HEK293 (cell line): ENCODE measurements around the gene ITGB2.
A peak's percentile ranks its signal among the peaks of the same experiment; 100 is the strongest.

Experiments used
- CTCF ChIA-PET: fragments of 350-600 bp; formaldehyde crosslinking; extraction: SDS; loops from one replicate; lab custom pipeline; 2021; ENCODE audit warnings: antibody characterized with exemption; lab: Yijun Ruan, JAX
- POLR2A ChIA-PET: fragments of 300-600 bp; formaldehyde crosslinking; extraction: SDS; loops from one replicate; lab custom pipeline; 2020; ENCODE audit warnings: antibody characterized with exemption, inconsistent platforms; lab: Yijun Ruan, JAX
- H3K27ac ChIP-seq: fragments of 200-500 bp; sonication (Bioruptor generic); 2 replicates; pipeline ENCODE4 v1.5.1; 2014; ENCODE audit warnings: low read depth, low read length, control low read depth, inconsistent platforms; ENCODE audit errors: extremely low read depth
- H3K36me3 ChIP-seq, 2 experiments: fragments of 200-500 bp in 1 of 2; sonication (Bioruptor generic) in 1 of 2; 1 replicate in 1 of 2; 2 replicates in 1 of 2; pipeline ENCODE4 v1.5.1; 2014 to 2017; ENCODE audit warnings: inconsistent platforms in 2 of 2, low read length in 2 of 2; ENCODE audit not compliant: control insufficient read depth in 2 of 2, insufficient read depth in 1 of 2
- H3K4me1 ChIP-seq: fragments of 200-500 bp; sonication (Bioruptor generic); 2 replicates; pipeline ENCODE4 v1.5.1; 2014; ENCODE audit warnings: mild to moderate bottlenecking, low read length, inconsistent platforms; ENCODE audit not compliant: control insufficient read depth, insufficient read depth
- H3K4me3 ChIP-seq: 2 replicates; pipeline ENCODE4 v1.5.1; 2011; ENCODE audit warnings: low read depth, mild to moderate bottlenecking, control low read depth, low read length, moderate library complexity
- H3K9me3 ChIP-seq: fragments of 200-500 bp; sonication (Bioruptor generic); 2 replicates; pipeline ENCODE4 v1.5.1; 2014; ENCODE audit warnings: low read depth, low read length, inconsistent platforms; ENCODE audit not compliant: control insufficient read depth, insufficient read depth
- FEZF1 ChIP-seq: fragments of 450-650 bp; formaldehyde crosslinking; IDR thresholded peaks from 2 replicates; pipeline ENCODE4 v1.5.1; 2016; ENCODE audit warnings: missing biosample characterization, missing genetic modification characterization
- GLIS1 ChIP-seq: fragments of 450-650 bp; formaldehyde crosslinking; IDR thresholded peaks from 2 replicates; pipeline ENCODE4 v1.5.1; 2016; ENCODE audit warnings: missing biosample characterization, missing genetic modification characterization
- HOXA7 ChIP-seq: sonication (generic); formaldehyde crosslinking; IDR thresholded peaks from 2 replicates; pipeline ENCODE4 v1.8.1; 2022; ENCODE audit warnings: missing genetic modification reagents, borderline replicate concordance
- KLF16 ChIP-seq: fragments of 450-650 bp; formaldehyde crosslinking; IDR thresholded peaks from 2 replicates; pipeline ENCODE4 v1.5.1; 2017; ENCODE audit warnings: missing biosample characterization, missing genetic modification characterization
- OSR2 ChIP-seq: fragments of 450-650 bp; formaldehyde crosslinking; IDR thresholded peaks from 2 replicates; pipeline ENCODE4 v1.5.1; 2016; ENCODE audit warnings: missing biosample characterization, missing genetic modification characterization
- SCRT1 ChIP-seq: fragments of 450-650 bp; formaldehyde crosslinking; IDR thresholded peaks from 2 replicates; pipeline ENCODE4 v1.5.1; 2016; ENCODE audit warnings: missing biosample characterization, missing genetic modification characterization, borderline replicate concordance
- SP3 ChIP-seq: fragments of 450-650 bp; formaldehyde crosslinking; IDR thresholded peaks from 2 replicates; pipeline ENCODE4 v1.5.1; 2016; ENCODE audit warnings: missing biosample characterization, missing genetic modification characterization
- ZBTB8A ChIP-seq: fragments of 450-650 bp; formaldehyde crosslinking; IDR thresholded peaks from 2 replicates; pipeline ENCODE4 v1.5.1; 2016; ENCODE audit warnings: missing biosample characterization, missing genetic modification characterization
- ZFHX2 ChIP-seq: fragments of 450-650 bp; formaldehyde crosslinking; conservative IDR thresholded peaks from 2 replicates; pipeline ENCODE4 v1.5.1; 2016; ENCODE audit warnings: missing biosample characterization, missing genetic modification characterization
- ZFP37 ChIP-seq: fragments of 450-650 bp; formaldehyde crosslinking; IDR thresholded peaks from 2 replicates; pipeline ENCODE4 v1.5.1; 2016; ENCODE audit warnings: missing biosample characterization, missing genetic modification characterization
- ZNF114 ChIP-seq: fragments of 450-650 bp; formaldehyde crosslinking; IDR thresholded peaks from 2 replicates; pipeline ENCODE4 v1.5.0; 2017; ENCODE audit warnings: missing biosample characterization, missing genetic modification characterization
- ZNF214 ChIP-seq: fragments of 450-650 bp; formaldehyde crosslinking; IDR thresholded peaks from 2 replicates; pipeline ENCODE4 v1.5.1; 2017; ENCODE audit warnings: missing biosample characterization, mild to moderate bottlenecking, missing genetic modification characterization, borderline replicate concordance
- ZNF223 ChIP-seq: fragments of 450-650 bp; formaldehyde crosslinking; IDR thresholded peaks from 2 replicates; pipeline ENCODE4 v1.5.1; 2016; ENCODE audit warnings: missing biosample characterization, missing genetic modification characterization
- ZNF266 ChIP-seq: fragments of 450-650 bp; formaldehyde crosslinking; IDR thresholded peaks from 2 replicates; pipeline ENCODE4 v1.5.1; 2016; ENCODE audit warnings: missing biosample characterization, missing genetic modification characterization, low read depth
- ZNF391 ChIP-seq: fragments of 450-650 bp; formaldehyde crosslinking; IDR thresholded peaks from 2 replicates; pipeline ENCODE4 v1.5.1; 2016; ENCODE audit warnings: low read depth, missing biosample characterization, missing genetic modification characterization, borderline replicate concordance
- ZNF426 ChIP-seq: fragments of 450-650 bp; formaldehyde crosslinking; IDR thresholded peaks from 2 replicates; pipeline ENCODE4 v1.5.1; 2017; ENCODE audit warnings: missing biosample characterization, missing genetic modification characterization, mild to moderate bottlenecking, inconsistent platforms, moderate library complexity
- ZNF529 ChIP-seq: fragments of 450-650 bp; formaldehyde crosslinking; IDR thresholded peaks from 2 replicates; pipeline ENCODE4 v1.5.1; 2017; ENCODE audit warnings: missing genetic modification characterization, missing biosample characterization; ENCODE audit not compliant: insufficient replicate concordance
- ZNF530 ChIP-seq: fragments of 450-650 bp; formaldehyde crosslinking; IDR thresholded peaks from 2 replicates; pipeline ENCODE4 v1.5.1; 2016; ENCODE audit warnings: low read depth, missing biosample characterization, missing genetic modification characterization
- ZNF623 ChIP-seq: fragments of 450-650 bp; formaldehyde crosslinking; IDR thresholded peaks from 2 replicates; pipeline ENCODE4 v1.5.1; 2016; ENCODE audit warnings: missing biosample characterization, missing genetic modification characterization
- TF ChIP-seq, protein P1 (sequence below): fragments of 450-650 bp; formaldehyde crosslinking; IDR thresholded peaks from 2 replicates; pipeline ENCODE4 v1.5.1; 2016; ENCODE audit warnings: missing biosample characterization, missing genetic modification characterization, borderline replicate concordance
- TF ChIP-seq, protein P2 (sequence below): fragments of 450-650 bp; formaldehyde crosslinking; IDR thresholded peaks from 2 replicates; pipeline ENCODE4 v1.5.1; 2016; ENCODE audit warnings: missing biosample characterization, missing genetic modification characterization
- TF ChIP-seq, protein P3 (sequence below): sonication (generic); formaldehyde crosslinking; IDR thresholded peaks from 2 replicates; pipeline ENCODE4 v1.8.1; 2022; ENCODE audit warnings: mild to moderate bottlenecking, moderate library complexity, missing genetic modification reagents
- TF ChIP-seq, protein P4 (sequence below): fragments of 450-650 bp; formaldehyde crosslinking; IDR thresholded peaks from 2 replicates; pipeline ENCODE4 v1.5.1; 2016; ENCODE audit warnings: missing biosample characterization, missing genetic modification characterization
- TF ChIP-seq, protein P5 (sequence below): fragments of 450-650 bp; formaldehyde crosslinking; IDR thresholded peaks from 2 replicates; pipeline ENCODE4 v1.5.1; 2017; ENCODE audit warnings: missing biosample characterization, missing genetic modification characterization

The ITGB2 gene

DNA sequence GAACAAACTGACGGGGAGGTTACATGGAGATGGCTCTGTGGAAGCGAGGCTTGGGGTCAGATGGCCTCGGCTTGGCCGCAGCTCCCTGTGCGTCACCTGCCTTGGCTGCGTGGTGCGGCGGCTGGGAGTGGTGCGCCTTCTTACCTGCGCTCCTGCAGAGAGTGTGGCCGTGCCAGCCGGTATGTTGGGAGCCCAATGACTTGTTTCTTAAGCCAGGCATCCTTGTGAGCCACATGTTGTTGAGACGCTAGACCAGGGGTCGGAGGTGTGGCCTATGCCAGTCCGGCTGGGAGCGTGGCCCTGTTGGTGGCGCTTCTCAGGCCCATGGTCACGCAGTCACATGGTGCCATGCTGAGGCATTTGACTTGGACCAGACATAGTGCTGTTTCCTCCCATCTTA is 29.7 kb upstream of the ITGB2 start (continued):
- TF ChIP-seq KLF16 (tag by site-specific recombination) (no peak), OSR2 (tag by site-specific recombination) (no peak)

DNA sequence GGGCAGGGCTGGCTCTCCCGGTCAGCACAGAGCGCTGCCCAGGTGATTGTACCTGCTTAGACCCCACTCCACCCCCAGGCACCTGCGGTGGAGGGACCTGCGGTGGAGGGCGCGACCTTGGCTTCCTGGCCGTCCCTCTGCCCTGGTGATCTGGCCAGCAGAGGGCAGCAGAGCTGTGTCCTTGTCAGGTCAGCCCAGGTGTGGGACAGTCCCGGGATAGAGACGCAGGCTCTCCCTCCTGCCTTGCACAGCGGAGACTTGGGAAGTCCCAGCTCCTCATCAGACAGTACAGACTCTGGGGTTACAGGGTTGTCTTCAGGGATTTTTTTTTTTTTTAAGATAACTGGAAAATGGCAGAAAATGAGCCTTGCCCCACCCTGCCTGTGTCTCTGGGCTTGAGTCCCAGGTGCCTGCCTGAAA is 29.1 kb upstream of the ITGB2 start:
- H3K9me3 ChIP-seq, result no peaks in the 10 kb centered on the region
- H3K36me3 ChIP-seq, result peaks cover 3 to 70% of the 10 kb centered on the region in 2 experiments; a peak in 2 of 3 replicates
- H3K4me3 ChIP-seq, result no peak overlapping the region
- ChIA-PET POLR2A (interaction anchor here (0.5 to 1.3 kb wide), 4 partner anchors 13 to 188 kb away, joined by 3 to 5 read pairs (median 4); no protein-coding TSS in a partner anchor), CTCF (interaction anchor here (0.5 to 15.2 kb wide), 44 partner anchors 9 to 503 kb away, joined by 3 to 333 read pairs (median 4); partner anchors contain the start of gene SLX9)
- no peaks in the 10 kb centered on the region for H3K4me1 ChIP-seq
- no peak overlapping the region for H3K27ac ChIP-seq
- TF ChIP-seq, protein P1, sequence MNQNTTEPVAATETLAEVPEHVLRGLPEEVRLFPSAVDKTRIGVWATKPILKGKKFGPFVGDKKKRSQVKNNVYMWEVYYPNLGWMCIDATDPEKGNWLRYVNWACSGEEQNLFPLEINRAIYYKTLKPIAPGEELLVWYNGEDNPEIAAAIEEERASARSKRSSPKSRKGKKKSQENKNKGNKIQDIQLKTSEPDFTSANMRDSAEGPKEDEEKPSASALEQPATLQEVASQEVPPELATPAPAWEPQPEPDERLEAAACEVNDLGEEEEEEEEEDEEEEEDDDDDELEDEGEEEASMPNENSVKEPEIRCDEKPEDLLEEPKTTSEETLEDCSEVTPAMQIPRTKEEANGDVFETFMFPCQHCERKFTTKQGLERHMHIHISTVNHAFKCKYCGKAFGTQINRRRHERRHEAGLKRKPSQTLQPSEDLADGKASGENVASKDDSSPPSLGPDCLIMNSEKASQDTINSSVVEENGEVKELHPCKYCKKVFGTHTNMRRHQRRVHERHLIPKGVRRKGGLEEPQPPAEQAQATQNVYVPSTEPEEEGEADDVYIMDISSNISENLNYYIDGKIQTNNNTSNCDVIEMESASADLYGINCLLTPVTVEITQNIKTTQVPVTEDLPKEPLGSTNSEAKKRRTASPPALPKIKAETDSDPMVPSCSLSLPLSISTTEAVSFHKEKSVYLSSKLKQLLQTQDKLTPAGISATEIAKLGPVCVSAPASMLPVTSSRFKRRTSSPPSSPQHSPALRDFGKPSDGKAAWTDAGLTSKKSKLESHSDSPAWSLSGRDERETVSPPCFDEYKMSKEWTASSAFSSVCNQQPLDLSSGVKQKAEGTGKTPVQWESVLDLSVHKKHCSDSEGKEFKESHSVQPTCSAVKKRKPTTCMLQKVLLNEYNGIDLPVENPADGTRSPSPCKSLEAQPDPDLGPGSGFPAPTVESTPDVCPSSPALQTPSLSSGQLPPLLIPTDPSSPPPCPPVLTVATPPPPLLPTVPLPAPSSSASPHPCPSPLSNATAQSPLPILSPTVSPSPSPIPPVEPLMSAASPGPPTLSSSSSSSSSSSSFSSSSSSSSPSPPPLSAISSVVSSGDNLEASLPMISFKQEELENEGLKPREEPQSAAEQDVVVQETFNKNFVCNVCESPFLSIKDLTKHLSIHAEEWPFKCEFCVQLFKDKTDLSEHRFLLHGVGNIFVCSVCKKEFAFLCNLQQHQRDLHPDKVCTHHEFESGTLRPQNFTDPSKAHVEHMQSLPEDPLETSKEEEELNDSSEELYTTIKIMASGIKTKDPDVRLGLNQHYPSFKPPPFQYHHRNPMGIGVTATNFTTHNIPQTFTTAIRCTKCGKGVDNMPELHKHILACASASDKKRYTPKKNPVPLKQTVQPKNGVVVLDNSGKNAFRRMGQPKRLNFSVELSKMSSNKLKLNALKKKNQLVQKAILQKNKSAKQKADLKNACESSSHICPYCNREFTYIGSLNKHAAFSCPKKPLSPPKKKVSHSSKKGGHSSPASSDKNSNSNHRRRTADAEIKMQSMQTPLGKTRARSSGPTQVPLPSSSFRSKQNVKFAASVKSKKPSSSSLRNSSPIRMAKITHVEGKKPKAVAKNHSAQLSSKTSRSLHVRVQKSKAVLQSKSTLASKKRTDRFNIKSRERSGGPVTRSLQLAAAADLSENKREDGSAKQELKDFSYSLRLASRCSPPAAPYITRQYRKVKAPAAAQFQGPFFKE (tag by site-specific recombination), result no peak
- TF ChIP-seq ZBTB8A (no peak), HOXA7 (CRISPR knock-in tag) (no peak), SCRT1 (tag by site-specific recombination) (no peak), FEZF1 (tag by site-specific recombination) (no peak), SP3 (tag by site-specific recombination) (no peak), ZNF623 (tag by site-specific recombination) (no peak), ZNF223 (no peak), ZNF426 (tag by site-specific recombination) (no peak), ZNF391 (tag by site-specific recombination) (no peak), ZNF114 (tag by site-specific recombination) (no peak), GLIS1 (tag by site-specific recombination) (peak; percentile 27; the same call in 1 of the 2 replicates), ZNF266 (tag by site-specific recombination) (no peak), ZNF529 (no peak), ZNF530 (tag by site-specific recombination) (no peak), ZFP37 (tag by site-specific recombination) (no peak), ZNF214 (tag by site-specific recombination) (no peak), ZFHX2 (tag by site-specific recombination) (0 out of 2 replicates have a peak, but pooled peaks have one; percentile 16)
- TF ChIP-seq, protein P2, sequence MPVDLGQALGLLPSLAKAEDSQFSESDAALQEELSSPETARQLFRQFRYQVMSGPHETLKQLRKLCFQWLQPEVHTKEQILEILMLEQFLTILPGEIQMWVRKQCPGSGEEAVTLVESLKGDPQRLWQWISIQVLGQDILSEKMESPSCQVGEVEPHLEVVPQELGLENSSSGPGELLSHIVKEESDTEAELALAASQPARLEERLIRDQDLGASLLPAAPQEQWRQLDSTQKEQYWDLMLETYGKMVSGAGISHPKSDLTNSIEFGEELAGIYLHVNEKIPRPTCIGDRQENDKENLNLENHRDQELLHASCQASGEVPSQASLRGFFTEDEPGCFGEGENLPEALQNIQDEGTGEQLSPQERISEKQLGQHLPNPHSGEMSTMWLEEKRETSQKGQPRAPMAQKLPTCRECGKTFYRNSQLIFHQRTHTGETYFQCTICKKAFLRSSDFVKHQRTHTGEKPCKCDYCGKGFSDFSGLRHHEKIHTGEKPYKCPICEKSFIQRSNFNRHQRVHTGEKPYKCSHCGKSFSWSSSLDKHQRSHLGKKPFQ (tag by site-specific recombination), result no peak
- TF ChIP-seq, protein P3, sequence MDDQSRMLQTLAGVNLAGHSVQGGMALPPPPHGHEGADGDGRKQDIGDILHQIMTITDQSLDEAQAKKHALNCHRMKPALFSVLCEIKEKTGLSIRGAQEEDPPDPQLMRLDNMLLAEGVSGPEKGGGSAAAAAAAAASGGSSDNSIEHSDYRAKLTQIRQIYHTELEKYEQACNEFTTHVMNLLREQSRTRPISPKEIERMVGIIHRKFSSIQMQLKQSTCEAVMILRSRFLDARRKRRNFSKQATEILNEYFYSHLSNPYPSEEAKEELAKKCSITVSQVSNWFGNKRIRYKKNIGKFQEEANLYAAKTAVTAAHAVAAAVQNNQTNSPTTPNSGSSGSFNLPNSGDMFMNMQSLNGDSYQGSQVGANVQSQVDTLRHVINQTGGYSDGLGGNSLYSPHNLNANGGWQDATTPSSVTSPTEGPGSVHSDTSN (CRISPR knock-in tag), result 0 out of 2 replicates have a peak, but pooled peaks have one; percentile 29
- TF ChIP-seq, protein P4, sequence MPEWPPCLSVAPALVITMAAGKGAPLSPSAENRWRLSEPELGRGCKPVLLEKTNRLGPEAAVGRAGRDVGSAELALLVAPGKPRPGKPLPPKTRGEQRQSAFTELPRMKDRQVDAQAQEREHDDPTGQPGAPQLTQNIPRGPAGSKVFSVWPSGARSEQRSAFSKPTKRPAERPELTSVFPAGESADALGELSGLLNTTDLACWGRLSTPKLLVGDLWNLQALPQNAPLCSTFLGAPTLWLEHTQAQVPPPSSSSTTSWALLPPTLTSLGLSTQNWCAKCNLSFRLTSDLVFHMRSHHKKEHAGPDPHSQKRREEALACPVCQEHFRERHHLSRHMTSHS (tag by site-specific recombination), result no peak
- TF ChIP-seq, protein P5, sequence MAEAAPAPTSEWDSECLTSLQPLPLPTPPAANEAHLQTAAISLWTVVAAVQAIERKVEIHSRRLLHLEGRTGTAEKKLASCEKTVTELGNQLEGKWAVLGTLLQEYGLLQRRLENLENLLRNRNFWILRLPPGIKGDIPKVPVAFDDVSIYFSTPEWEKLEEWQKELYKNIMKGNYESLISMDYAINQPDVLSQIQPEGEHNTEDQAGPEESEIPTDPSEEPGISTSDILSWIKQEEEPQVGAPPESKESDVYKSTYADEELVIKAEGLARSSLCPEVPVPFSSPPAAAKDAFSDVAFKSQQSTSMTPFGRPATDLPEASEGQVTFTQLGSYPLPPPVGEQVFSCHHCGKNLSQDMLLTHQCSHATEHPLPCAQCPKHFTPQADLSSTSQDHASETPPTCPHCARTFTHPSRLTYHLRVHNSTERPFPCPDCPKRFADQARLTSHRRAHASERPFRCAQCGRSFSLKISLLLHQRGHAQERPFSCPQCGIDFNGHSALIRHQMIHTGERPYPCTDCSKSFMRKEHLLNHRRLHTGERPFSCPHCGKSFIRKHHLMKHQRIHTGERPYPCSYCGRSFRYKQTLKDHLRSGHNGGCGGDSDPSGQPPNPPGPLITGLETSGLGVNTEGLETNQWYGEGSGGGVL (tag by site-specific recombination), result no peak
